ENCODE results near the gene NXNL2.

- TF ChIP-seq CTCF (IDR thresholded peaks at IDR 0.05 in 2 of 3, conservative IDR thresholded peaks at IDR 0.05 in 1 of 3; ENCODE audit: borderline replicate concordance in 1 of 3, insufficient read depth in 1 of 3, low read depth in 2 of 3, low read length in 2 of 3) = no peak
- TF ChIP-seq POLR2A (IDR thresholded peaks at IDR 0.05; ENCODE audit: borderline replicate concordance, extremely low read depth, insufficient read depth, insufficient read length) = no peak
- TF ChIP-seq POLR2AphosphoS5 (IDR thresholded peaks at IDR 0.05; ENCODE audit: low read depth, low read length) = no peak
- TF ChIP-seq EZH2phosphoT487 (IDR thresholded peaks at IDR 0.05; ENCODE audit: borderline replicate concordance) = no peak
- TF ChIP-seq YY1 (IDR thresholded peaks at IDR 0.05; ENCODE audit: extremely low read depth, insufficient replicate concordance, low read depth, low read length) = no peak
- no peak for TF ChIP-seq MAX (IDR thresholded peaks at IDR 0.05)
- TF ChIP-seq ZFX (IDR thresholded peaks at IDR 0.05) = no peak
- no peak for TF ChIP-seq SIN3A (IDR thresholded peaks at IDR 0.05; ENCODE audit: low read depth)
- TF ChIP-seq EZH2 (IDR thresholded peaks at IDR 0.05) = no peak
- TF ChIP-seq, protein P1, sequence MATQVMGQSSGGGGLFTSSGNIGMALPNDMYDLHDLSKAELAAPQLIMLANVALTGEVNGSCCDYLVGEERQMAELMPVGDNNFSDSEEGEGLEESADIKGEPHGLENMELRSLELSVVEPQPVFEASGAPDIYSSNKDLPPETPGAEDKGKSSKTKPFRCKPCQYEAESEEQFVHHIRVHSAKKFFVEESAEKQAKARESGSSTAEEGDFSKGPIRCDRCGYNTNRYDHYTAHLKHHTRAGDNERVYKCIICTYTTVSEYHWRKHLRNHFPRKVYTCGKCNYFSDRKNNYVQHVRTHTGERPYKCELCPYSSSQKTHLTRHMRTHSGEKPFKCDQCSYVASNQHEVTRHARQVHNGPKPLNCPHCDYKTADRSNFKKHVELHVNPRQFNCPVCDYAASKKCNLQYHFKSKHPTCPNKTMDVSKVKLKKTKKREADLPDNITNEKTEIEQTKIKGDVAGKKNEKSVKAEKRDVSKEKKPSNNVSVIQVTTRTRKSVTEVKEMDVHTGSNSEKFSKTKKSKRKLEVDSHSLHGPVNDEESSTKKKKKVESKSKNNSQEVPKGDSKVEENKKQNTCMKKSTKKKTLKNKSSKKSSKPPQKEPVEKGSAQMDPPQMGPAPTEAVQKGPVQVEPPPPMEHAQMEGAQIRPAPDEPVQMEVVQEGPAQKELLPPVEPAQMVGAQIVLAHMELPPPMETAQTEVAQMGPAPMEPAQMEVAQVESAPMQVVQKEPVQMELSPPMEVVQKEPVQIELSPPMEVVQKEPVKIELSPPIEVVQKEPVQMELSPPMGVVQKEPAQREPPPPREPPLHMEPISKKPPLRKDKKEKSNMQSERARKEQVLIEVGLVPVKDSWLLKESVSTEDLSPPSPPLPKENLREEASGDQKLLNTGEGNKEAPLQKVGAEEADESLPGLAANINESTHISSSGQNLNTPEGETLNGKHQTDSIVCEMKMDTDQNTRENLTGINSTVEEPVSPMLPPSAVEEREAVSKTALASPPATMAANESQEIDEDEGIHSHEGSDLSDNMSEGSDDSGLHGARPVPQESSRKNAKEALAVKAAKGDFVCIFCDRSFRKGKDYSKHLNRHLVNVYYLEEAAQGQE (IDR thresholded peaks at IDR 0.05; ENCODE audit: low read depth) = no peak
Measured at GRCh38 chr9:88583901-88584596, 49.1 kb downstream of the NXNL2 start.

Data from HCT116 (cell line).